Endothelial cell of umbilical vein (primary cell): ENCODE measurements around the gene ABLIM1. TPM values are rescaled to one million over a fixed set of nuclear protein-coding genes. Genes with fewer than 3 reads are reported as not detected.

Source experiments
- BruUV-seq: library from RNA; stranded (reverse); fragments of 400-500 nt; replicated peaks from 2 replicates; lab custom pipeline; 2021; lab: Mats Ljungman, UMichigan
- CTCF ChIA-PET: fragments of 300-600, 350-600 bp; sonication (Branson Sonifier 250); formaldehyde crosslinking; loops from one replicate; lab custom pipeline; 2021; ENCODE audit warnings: antibody characterized with exemption, inconsistent platforms; lab: Charles Lee
- POLR2A ChIA-PET: fragments of 300-600, 350-600 bp; sonication (Branson Sonifier 250); formaldehyde crosslinking; loops from one replicate; lab custom pipeline; 2021; ENCODE audit warnings: antibody characterized with exemption, inconsistent platforms; lab: Charles Lee
- DNase-seq: peaks from one replicate; pipeline ENCODE4 v3.0.0-alpha.2; 2011; ENCODE audit warnings: low read depth, low spot score
- FAIRE-seq: peaks from 2 replicates; lab custom pipeline; 2011; peaks lifted over from hg19 to GRCh38; lab: Jason Lieb, UNC
- H2AFZ ChIP-seq: 2 replicates; pipeline ENCODE4 v1.6.0; 2012; ENCODE audit warnings: low read depth, low read length, control low read depth, inconsistent platforms
- H3K27ac ChIP-seq: 2 replicates; pipeline ENCODE4 v1.5.1; 2011; ENCODE audit warnings: low read depth, mild to moderate bottlenecking, control low read depth, low read length, moderate library complexity; ENCODE audit not compliant: insufficient read depth
- H3K27me3 ChIP-seq, 2 experiments: 2 replicates each; pipeline versions ENCODE4 v1.6.0 to v1.6.1; 2011; ENCODE audit warnings: low read length in 2 of 2, mixed read lengths in 1 of 2; ENCODE audit not compliant: control insufficient read depth in 2 of 2, insufficient read depth in 2 of 2
- H3K36me3 ChIP-seq, 2 experiments: 2 replicates in 1 of 2; 3 replicates in 1 of 2; pipeline ENCODE4 v1.5.1; 2011; ENCODE audit warnings: low read length in 2 of 2, mild to moderate bottlenecking in 1 of 2, moderate library complexity in 1 of 2; ENCODE audit not compliant: control insufficient read depth in 2 of 2, insufficient read depth in 2 of 2; ENCODE audit errors: extremely low read depth in 1 of 2
- H3K4me1 ChIP-seq: 3 replicates; pipeline ENCODE4 v1.5.1; 2011; ENCODE audit warnings: mild to moderate bottlenecking, low read length; ENCODE audit not compliant: control insufficient read depth, insufficient read depth; ENCODE audit errors: extremely low read depth
- H3K4me2 ChIP-seq: 2 replicates; pipeline ENCODE4 v1.6.1; 2011; ENCODE audit warnings: low read length, control low read depth, mixed read lengths; ENCODE audit not compliant: insufficient read depth
- H3K4me3 ChIP-seq, 3 experiments: fragments of 200-600 bp in 1 of 3; sonication (generic), shearing (Covaris generic) in 1 of 3; replicated peaks in 1 of 3; 2 replicates each; pipeline ENCODE4 v1.5.1; 2011 to 2016; ENCODE audit warnings: control low read depth in 3 of 3, low read length in 3 of 3, mild to moderate bottlenecking in 2 of 3, inconsistent platforms in 1 of 3, low read depth in 1 of 3, moderate library complexity in 1 of 3; ENCODE audit not compliant: insufficient read depth in 1 of 3
- H3K79me2 ChIP-seq: 2 replicates; pipeline ENCODE4 v1.6.0; 2012; ENCODE audit warnings: low read length, inconsistent platforms; ENCODE audit not compliant: control insufficient read depth, insufficient read depth
- H3K9ac ChIP-seq: replicated peaks from 2 replicates; pipeline ENCODE3; 2011; ENCODE audit warnings: low read length, control low read depth; ENCODE audit not compliant: insufficient read depth; ENCODE audit errors: extremely low read depth
- H3K9me1 ChIP-seq: replicated peaks from 3 replicates; pipeline ENCODE4 v1.6.0; 2011; ENCODE audit warnings: mild to moderate bottlenecking, low read length; ENCODE audit not compliant: control insufficient read depth, insufficient read depth; ENCODE audit errors: extremely low read depth
- H3K9me3 ChIP-seq: replicated peaks from 2 replicates; pipeline ENCODE4 v1.5.1; 2012; ENCODE audit warnings: low read length, inconsistent platforms; ENCODE audit not compliant: control insufficient read depth, insufficient read depth
- H4K20me1 ChIP-seq: replicated peaks from 2 replicates; pipeline ENCODE3; 2011; ENCODE audit warnings: mild to moderate bottlenecking, low read length; ENCODE audit not compliant: control insufficient read depth, insufficient read depth; ENCODE audit errors: extremely low read depth
- EZH2 ChIP-seq: IDR thresholded peaks from 2 replicates; pipeline ENCODE4 v1.6.1; 2012; ENCODE audit warnings: borderline replicate concordance, low read depth, mild to moderate bottlenecking, moderate library complexity, low read length, inconsistent platforms; ENCODE audit not compliant: severe bottlenecking
- GATA2 ChIP-seq: IDR thresholded peaks from 2 replicates; pipeline ENCODE4 v1.7.0; 2011; ENCODE audit warnings: low read depth, mild to moderate bottlenecking, moderate library complexity, mixed read lengths, low read length; ENCODE audit not compliant: insufficient read length, insufficient read depth
- JUN ChIP-seq: IDR thresholded peaks from 2 replicates; pipeline ENCODE4 v1.6.1; 2011; ENCODE audit warnings: borderline replicate concordance, low read depth; ENCODE audit not compliant: insufficient read length, insufficient read depth
- MAX ChIP-seq: IDR thresholded peaks from 2 replicates; pipeline ENCODE4 v1.6.1; 2011; ENCODE audit not compliant: insufficient read depth, insufficient read length
- MYC ChIP-seq: IDR thresholded peaks from one replicate; pipeline ENCODE4 v1.6.1; 2011; ENCODE audit warnings: mild to moderate bottlenecking, low read depth, low read length
- POLR2A ChIP-seq: IDR thresholded peaks from 2 replicates; pipeline ENCODE4 v1.6.1; 2012; ENCODE audit warnings: low read depth, mild to moderate bottlenecking, control low read depth, low read length
- POLR2AphosphoS5 ChIP-seq: IDR thresholded peaks from 2 replicates; pipeline ENCODE4 v1.6.1; 2012; ENCODE audit warnings: low read depth, mild to moderate bottlenecking, control low read depth, low read length, moderate library complexity; ENCODE audit not compliant: insufficient read depth
- dilution Hi-C: fragments of 300-500 bp; cut with MboI; formaldehyde crosslinking; loops from one replicate; pipeline ENCODE4 v1.15.0; 2019; ENCODE audit warnings: low sequenced_read_pairs; ENCODE audit not compliant: extremely low pct_ligation_motif_present
- intact Hi-C: fragments of 100-400 bp; cut with micrococcal nuclease; formaldehyde crosslinking; loops from one replicate; pipeline ENCODE4 v1.10.0; 2022
- polyA plus RNA-seq, 4 experiments: library from polyadenylated mRNA; depleted of rRNA in 3 of 4; stranded (reverse) in 3 of 4; unstranded in 1 of 4; fragments of >200 nt; gene quantifications; 2 replicates each; pipeline versions ENCODE4 v1.2.1 to v1.2.3, GENCODE V29; 2011 to 2012; ENCODE audit warnings: missing spikeins in 1 of 4
- total RNA-seq: library from RNA; stranded (reverse); gene quantifications from 2 replicates; pipeline ENCODE4 v1.2.3, GENCODE V29; 2021
- TF ChIP-seq, protein P1 (sequence below), 2 donors: IDR thresholded peaks; 1 replicate in 1 of 2; 2 replicates in 1 of 2; pipeline ENCODE4 v1.5.1; 2011; ENCODE audit warnings: low read length in 2 of 2, mild to moderate bottlenecking in 2 of 2, moderate library complexity in 2 of 2, control low read depth in 1 of 2, inconsistent platforms in 1 of 2, low read depth in 1 of 2; ENCODE audit not compliant: insufficient read depth in 1 of 2; ENCODE audit errors: extremely low read depth in 1 of 2

Gene ABLIM1
- total and polyA plus RNA-seq, 2 donors (not counting 3 experiments of a cell fraction or from before 2014, with no cell fraction given) = 128 to 235 TPM

DNA sequence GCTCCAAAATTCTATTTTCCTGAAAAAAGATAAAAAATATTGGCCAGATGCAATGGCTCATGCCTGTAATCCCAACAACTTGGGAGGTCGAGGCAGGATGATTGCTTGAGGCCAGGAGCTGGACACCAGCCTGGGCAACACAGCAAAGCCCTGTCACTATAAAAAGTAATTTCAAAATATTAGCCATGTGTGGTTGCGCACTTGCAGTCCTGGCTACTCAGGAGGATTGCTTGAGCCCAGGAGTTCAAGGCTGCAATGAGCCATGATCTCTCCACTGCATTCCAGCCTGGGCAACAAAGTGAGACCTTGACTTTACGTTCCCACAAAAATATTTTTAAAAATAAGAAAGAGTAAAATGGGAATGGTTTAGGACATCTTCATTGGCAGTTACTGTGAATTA is 149.7 kb downstream of the ABLIM1 start:
- Histone ChIP-seq H3K9ac (no peak overlapping the region), H3K4me1 (peaks cover 39% of the 10 kb centered on the region), H3K9me3 (no peaks in the 10 kb centered on the region), H3K79me2 (no peaks in the 10 kb centered on the region), H3K4me3 (no peak overlapping the region), H3K4me2 (no peak overlapping the region), H2AFZ (no peak overlapping the region), H3K9me1 (no peaks in the 10 kb centered on the region), H4K20me1 (no peaks in the 10 kb centered on the region), H3K27ac (no peak overlapping the region), H3K36me3 (peaks cover 0 to 2% of the 10 kb centered on the region in 2 experiments), H3K27me3 (no peaks in the 10 kb centered on the region)
- intact Hi-C loops (no loop called here), dilution Hi-C loops (no loop called here)
- no peak for FAIRE-seq
- BruUV-seq = no TSS peak
- ChIA-PET POLR2A (interaction anchor here (1.0 kb wide), 1 partner anchor 207 kb away, joined by 3 read pairs; no protein-coding TSS in a partner anchor), CTCF (interaction anchor here (2.0 kb wide), 1 partner anchor 12 kb away, joined by 5 read pairs; no protein-coding TSS in a partner anchor)
- DNase-seq = no peak
- TF ChIP-seq JUN (no peak), MAX (no peak), EZH2 (no peak), GATA2 (no peak), POLR2AphosphoS5 (no peak), POLR2A (no peak), MYC (no peak)
- TF ChIP-seq, protein P1, sequence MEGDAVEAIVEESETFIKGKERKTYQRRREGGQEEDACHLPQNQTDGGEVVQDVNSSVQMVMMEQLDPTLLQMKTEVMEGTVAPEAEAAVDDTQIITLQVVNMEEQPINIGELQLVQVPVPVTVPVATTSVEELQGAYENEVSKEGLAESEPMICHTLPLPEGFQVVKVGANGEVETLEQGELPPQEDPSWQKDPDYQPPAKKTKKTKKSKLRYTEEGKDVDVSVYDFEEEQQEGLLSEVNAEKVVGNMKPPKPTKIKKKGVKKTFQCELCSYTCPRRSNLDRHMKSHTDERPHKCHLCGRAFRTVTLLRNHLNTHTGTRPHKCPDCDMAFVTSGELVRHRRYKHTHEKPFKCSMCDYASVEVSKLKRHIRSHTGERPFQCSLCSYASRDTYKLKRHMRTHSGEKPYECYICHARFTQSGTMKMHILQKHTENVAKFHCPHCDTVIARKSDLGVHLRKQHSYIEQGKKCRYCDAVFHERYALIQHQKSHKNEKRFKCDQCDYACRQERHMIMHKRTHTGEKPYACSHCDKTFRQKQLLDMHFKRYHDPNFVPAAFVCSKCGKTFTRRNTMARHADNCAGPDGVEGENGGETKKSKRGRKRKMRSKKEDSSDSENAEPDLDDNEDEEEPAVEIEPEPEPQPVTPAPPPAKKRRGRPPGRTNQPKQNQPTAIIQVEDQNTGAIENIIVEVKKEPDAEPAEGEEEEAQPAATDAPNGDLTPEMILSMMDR (IDR thresholded peaks at IDR 0.05; ENCODE audit: extremely low read depth in 1 of 2, insufficient read depth in 1 of 2, low read depth in 1 of 2, low read length in 2 of 2) = no peak
